Dedifferentiated amniotic fluid mesenchymal stem cell (primary cell): ENCODE data around the gene POGK.

Experiments
- DNase-seq: peaks from one replicate; pipeline ENCODE4 v3.0.0-alpha.2; 2016; ENCODE audit errors: extremely low spot score

The POGK gene

GRCh38 chr1:166903232-166903631, 64.0 kb downstream of the POGK start:
- no peak for DNase-seq

- DNase-seq: no peak
Observed at GRCh38 chr1:166905136-166905535, 65.9 kb downstream of the POGK start.

GRCh38 chr1:166905900-166906299, 66.6 kb downstream of the POGK start:
- peak; percentile 20 for DNase-seq
